Erythroblast (primary cell): ENCODE results near the gene ICOSLG.
"Not testable (repeated sequence)": the region's sequence is repeated elsewhere in the genome, so short reads cannot be mapped to it uniquely, and the experiment has no call there.

Experiments used
- GATA1 ChIP-seq: IDR thresholded peaks from 2 replicates; pipeline ENCODE4 v1.6.1; 2011; ENCODE audit warnings: low read depth, mild to moderate bottlenecking, control low read depth, low read length, moderate library complexity
- POLR2A ChIP-seq: IDR thresholded peaks from 2 replicates; pipeline ENCODE4 v1.6.1; 2011; ENCODE audit warnings: mild to moderate bottlenecking, low read length

DNA sequence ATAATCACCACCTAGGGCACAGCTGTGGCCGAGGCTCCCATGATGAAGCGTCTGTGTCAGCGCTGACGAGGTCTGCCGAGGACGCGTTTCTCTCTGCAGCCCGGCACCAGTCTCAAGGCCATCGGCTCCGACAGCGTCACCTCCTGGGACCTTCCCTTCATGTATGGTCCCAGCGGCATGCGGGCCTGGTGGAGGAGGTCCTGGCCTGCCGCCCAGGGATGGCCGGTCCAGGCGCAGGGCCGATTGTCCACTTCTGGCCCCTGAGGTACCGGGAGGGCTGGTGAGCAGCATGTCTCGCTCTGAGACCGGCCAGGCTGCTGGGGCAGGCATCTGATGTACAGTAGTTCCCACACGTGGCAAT is 43.6 kb downstream of the ICOSLG start:
- TF ChIP-seq POLR2A, GATA1: not testable (repeated sequence)
